Measurements from ENCODE around the gene TWIST2.

The TWIST2 gene

GRCh38 chr2:238893349-238894000, 45.6 kb downstream of the TWIST2 start:
- H3K36me3 ChIP-seq (ENCODE audit: insufficient read depth, low read length): no peaks in the 10 kb centered on the region
- no peaks in the 10 kb centered on the region for H3K9me3 ChIP-seq (ENCODE audit: insufficient read depth, low read depth, low read length)
- no peak overlapping the region for H3K4me3 ChIP-seq (ENCODE audit: low read length, poor library complexity, severe bottlenecking)
- no peak for TF ChIP-seq EZH2phosphoT487 (IDR thresholded peaks at IDR 0.05; ENCODE audit: borderline replicate concordance)
- no peak overlapping the region for H2AFZ ChIP-seq (ENCODE audit: low read length)
- no peaks in the 10 kb centered on the region for H3K9me2 ChIP-seq (replicated peaks; ENCODE audit: low read depth, low read length)
- no peak overlapping the region for H3K4me2 ChIP-seq (ENCODE audit: low read depth, low read length, poor library complexity, severe bottlenecking)
- H3K4me1 ChIP-seq (ENCODE audit: insufficient read depth, low read length, poor library complexity, severe bottlenecking): no peaks in the 10 kb centered on the region
- H3F3A ChIP-seq (ENCODE audit: low read depth): no peaks in the 10 kb centered on the region
- no peaks in the 10 kb centered on the region for H3K27me3 ChIP-seq (ENCODE audit: insufficient read depth, low read length, poor library complexity, severe bottlenecking)
- H3K79me2 ChIP-seq (ENCODE audit: insufficient read depth, low read length): no peaks in the 10 kb centered on the region
- no peak overlapping the region for H3K9ac ChIP-seq (ENCODE audit: low read depth, low read length, poor library complexity, severe bottlenecking)
- no peaks in the 10 kb centered on the region for H4K20me1 ChIP-seq (ENCODE audit: insufficient read depth, low read length, poor library complexity, severe bottlenecking)

DNA sequence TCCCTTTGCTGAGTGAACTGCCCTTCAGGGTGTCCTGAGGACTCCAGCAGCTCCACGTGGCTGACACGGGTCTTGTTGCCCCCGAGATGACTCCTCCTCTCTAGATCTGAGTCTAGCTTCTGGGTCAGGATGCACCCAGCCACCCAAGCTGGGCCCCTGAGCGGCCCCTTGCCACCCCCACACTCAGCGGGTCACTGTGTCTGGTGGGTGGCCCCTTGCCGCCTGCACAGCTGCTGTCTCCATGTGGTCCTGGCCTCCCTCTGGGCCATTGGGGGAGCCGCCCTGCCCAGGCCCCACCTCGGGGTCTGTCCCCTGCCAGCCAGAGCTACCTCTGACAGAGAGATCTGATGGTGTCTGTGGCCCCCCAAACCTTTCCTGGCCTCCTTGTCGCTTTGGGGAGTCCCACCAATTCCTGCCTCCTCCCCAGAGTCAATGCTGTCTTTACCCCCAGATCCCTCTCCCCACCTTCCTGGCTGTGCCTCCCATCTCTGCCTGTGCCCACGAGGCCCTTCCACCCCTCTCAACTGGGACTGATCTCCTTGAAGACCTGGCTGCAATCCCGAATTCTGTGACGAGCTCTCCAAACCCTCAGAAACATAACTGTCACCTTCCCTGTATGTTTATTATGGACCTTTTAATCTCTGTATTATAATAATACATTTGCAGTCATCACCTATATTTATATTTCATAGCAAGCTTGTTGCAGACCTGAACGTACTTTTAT, 46.5 kb downstream of the TWIST2 start:
- H3K27me3 ChIP-seq (ENCODE audit: insufficient read depth, low read length, poor library complexity, severe bottlenecking): no peaks in the 10 kb centered on the region

DNA sequence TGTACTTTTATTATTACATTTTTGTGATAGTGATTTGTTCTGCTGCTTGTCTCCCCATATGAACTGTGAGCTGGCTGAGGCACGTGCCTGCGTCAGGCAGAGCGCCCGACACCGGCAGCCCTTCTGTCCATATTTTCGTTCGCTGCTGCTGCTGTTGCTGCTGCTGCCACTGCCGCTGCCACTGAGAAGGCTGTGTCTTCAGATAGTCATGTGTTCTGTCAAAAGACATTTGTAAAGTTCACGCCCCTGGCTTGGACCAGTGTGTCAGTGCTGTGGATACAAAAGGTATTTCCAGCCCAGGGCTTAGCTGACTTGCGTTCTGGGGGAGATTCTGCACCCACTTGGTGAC, 47.0 kb downstream of the TWIST2 start:
- H3F3A ChIP-seq (ENCODE audit: low read depth): no peaks in the 10 kb centered on the region
- no peaks in the 10 kb centered on the region for H4K20me1 ChIP-seq (ENCODE audit: insufficient read depth, low read length, poor library complexity, severe bottlenecking)
- TF ChIP-seq CTCF (conservative IDR thresholded peaks at IDR 0.05; ENCODE audit: low read length) (no peak), EZH2phosphoT487 (IDR thresholded peaks at IDR 0.05; ENCODE audit: borderline replicate concordance) (no peak)
- no peaks in the 10 kb centered on the region for H3K27me3 ChIP-seq (ENCODE audit: insufficient read depth, low read length, poor library complexity, severe bottlenecking)
- H3K9me3 ChIP-seq (ENCODE audit: insufficient read depth, low read depth, low read length): no peaks in the 10 kb centered on the region
- no peaks in the 10 kb centered on the region for H3K36me3 ChIP-seq (ENCODE audit: insufficient read depth, low read length)
- no peaks in the 10 kb centered on the region for H3K9me2 ChIP-seq (replicated peaks; ENCODE audit: low read depth, low read length)
- no peaks in the 10 kb centered on the region for H3K4me1 ChIP-seq (ENCODE audit: insufficient read depth, low read length, poor library complexity, severe bottlenecking)
- no peak overlapping the region for H3K9ac ChIP-seq (ENCODE audit: low read depth, low read length, poor library complexity, severe bottlenecking)
- no peak overlapping the region for H2AFZ ChIP-seq (ENCODE audit: low read length)
- no peaks in the 10 kb centered on the region for H3K79me2 ChIP-seq (ENCODE audit: insufficient read depth, low read length)
- no peak overlapping the region for H3K4me3 ChIP-seq (ENCODE audit: low read length, poor library complexity, severe bottlenecking)
- no peak overlapping the region for H3K4me2 ChIP-seq (ENCODE audit: low read depth, low read length, poor library complexity, severe bottlenecking)

More for the DNA sequence above, 46.5 kb downstream of the TWIST2 start:
- Histone ChIP-seq H3K36me3 (ENCODE audit: insufficient read depth, low read length) (no peaks in the 10 kb centered on the region), H3K9ac (ENCODE audit: low read depth, low read length, poor library complexity, severe bottlenecking) (no peak overlapping the region), H3F3A (ENCODE audit: low read depth) (no peaks in the 10 kb centered on the region), H4K20me1 (ENCODE audit: insufficient read depth, low read length, poor library complexity, severe bottlenecking) (no peaks in the 10 kb centered on the region), H3K4me2 (ENCODE audit: low read depth, low read length, poor library complexity, severe bottlenecking) (no peak overlapping the region), H3K4me3 (ENCODE audit: low read length, poor library complexity, severe bottlenecking) (no peak overlapping the region), H3K79me2 (ENCODE audit: insufficient read depth, low read length) (no peaks in the 10 kb centered on the region), H3K9me3 (ENCODE audit: insufficient read depth, low read depth, low read length) (no peaks in the 10 kb centered on the region), H3K4me1 (ENCODE audit: insufficient read depth, low read length, poor library complexity, severe bottlenecking) (no peaks in the 10 kb centered on the region), H3K9me2 (replicated peaks; ENCODE audit: low read depth, low read length) (no peaks in the 10 kb centered on the region), H2AFZ (ENCODE audit: low read length) (no peak overlapping the region)
- TF ChIP-seq EZH2phosphoT487 (IDR thresholded peaks at IDR 0.05; ENCODE audit: borderline replicate concordance): no peak
- no peak for TF ChIP-seq CTCF (conservative IDR thresholded peaks at IDR 0.05; ENCODE audit: low read length)

Measured in Loucy (cell line).